GM12891 (cell line): Measurements from ENCODE around the gene CD200.

Experiments used
- PAX5 ChIP-seq: IDR thresholded peaks from 2 replicates; pipeline ENCODE4 v1.6.1; 2011; ENCODE audit warnings: low read length, moderate library complexity, mild to moderate bottlenecking; ENCODE audit not compliant: insufficient read depth, severe bottlenecking
- POLR2A ChIP-seq: IDR thresholded peaks from 2 replicates; pipeline ENCODE4 v1.6.1; 2011; ENCODE audit warnings: low read depth, low read length, control low read depth
- POLR2AphosphoS5 ChIP-seq: IDR thresholded peaks from 2 replicates; pipeline ENCODE4 v1.6.1; 2011; ENCODE audit warnings: low read depth, low read length, control low read depth
- POU2F2 ChIP-seq: IDR thresholded peaks from 2 replicates; pipeline ENCODE4 v1.6.1; 2011; ENCODE audit warnings: low read depth, mild to moderate bottlenecking, control low read depth, low read length, moderate library complexity
- TAF1 ChIP-seq: IDR thresholded peaks from 2 replicates; pipeline ENCODE4 v1.6.1; 2011; ENCODE audit warnings: low read depth, low read length, control low read depth

DNA sequence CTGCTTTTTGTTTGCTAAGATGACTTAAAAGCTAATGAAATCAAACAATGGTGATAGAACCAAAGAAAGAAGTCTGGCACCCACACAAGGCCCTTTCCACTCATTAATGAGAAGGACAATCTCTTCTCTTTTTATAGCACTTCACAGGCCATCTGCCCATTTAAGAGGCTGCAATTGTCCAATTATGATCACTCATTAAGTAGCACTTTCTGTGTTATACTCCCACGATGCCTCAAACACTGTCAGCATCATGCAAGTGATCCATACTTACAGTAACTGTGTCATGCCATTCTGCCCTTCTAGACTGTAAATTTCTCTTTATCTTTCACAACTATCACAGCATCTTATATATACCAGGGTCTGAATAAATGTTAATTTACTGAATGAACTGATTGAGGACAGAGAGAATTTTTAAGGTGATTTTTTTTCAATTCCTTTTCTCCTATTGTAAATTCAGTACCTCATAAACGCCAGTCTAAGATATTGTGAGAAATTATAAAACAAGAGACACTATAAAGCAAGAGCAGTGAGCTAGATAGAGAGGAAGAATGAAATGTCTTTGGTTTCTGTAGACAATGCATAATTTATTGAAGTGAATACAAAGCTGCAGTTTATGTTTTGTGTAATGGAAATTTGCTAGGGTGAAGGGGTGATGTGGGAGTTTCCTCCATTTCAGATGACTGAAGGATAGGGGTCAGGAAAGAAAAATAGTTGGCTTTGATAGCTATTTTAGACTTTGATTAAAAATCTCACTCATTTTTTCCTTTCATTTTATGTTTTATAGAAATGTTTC, 17.3 kb downstream of the CD200 start:
- TF ChIP-seq POLR2A (no peak), POLR2AphosphoS5 (no peak), TAF1 (no peak), POU2F2 (no peak), PAX5 (no peak)
